Superior temporal gyrus (tissue), 1 donor: ENCODE measurements around the gene SUN3.

Source experiments
- DNase-seq: peaks from one replicate; pipeline ENCODE4 v3.0.0-alpha.2; 2016; ENCODE audit errors: extremely low spot score

SUN3 gene

DNA sequence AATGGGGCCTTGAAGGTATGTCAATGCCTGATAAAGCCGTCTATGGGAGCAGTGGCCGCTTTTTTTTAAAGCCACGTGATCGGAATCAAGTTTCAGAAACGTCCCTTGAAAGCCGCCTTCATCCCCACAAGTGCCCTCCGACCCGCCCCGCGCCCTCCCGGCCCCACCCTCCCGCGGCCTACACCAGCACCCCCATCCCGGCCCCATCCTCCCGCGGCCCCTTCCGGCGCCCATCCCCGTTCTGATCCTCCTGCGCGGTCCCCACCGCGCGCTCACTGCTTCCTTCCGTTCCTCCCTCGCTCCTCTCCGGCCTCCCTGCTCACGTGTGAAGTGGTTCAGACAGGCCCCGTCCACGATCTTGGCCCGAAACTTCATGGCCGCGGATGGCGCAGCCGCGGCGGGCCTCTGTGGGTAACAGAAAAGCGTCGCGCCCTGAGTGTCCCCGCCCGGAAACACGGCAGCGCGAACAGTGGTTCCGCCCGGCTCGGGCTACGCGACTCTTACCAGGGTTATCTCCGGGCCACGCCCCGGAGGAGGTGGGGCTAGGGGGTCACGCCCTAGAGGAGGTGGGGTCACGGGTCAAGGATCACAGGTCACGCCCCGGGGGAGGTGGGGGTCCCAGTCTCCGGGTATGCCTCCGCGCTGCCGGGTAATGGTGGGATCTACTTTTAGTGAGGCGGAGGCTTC is 49.6 kb downstream of the SUN3 start, which contains the start of gene HUS1:
Gene HUS1, minus strand, starts transcription at position 471 of the 687 bp plus-strand sequence. Its CDS starts 96 bp downstream, at position 375.
- DNase-seq, result peak; percentile 93

DNA sequence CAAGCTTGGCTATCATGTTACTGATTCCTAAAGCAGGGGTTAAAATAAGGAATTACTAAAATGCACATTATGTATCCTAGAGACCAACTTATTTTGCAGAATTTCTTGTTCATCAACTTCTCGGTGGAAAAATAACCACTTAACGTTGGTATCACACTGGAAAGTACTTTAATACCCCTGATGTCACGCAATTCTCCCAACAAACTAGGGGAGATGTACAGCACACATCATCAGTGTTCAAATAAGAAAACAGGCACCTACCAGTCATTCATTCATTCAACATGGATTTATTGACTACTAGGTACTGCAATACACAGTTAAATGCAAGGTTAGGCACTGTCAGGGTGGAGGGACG is 50.1 kb downstream of the SUN3 start:
- no peak for DNase-seq

DNA sequence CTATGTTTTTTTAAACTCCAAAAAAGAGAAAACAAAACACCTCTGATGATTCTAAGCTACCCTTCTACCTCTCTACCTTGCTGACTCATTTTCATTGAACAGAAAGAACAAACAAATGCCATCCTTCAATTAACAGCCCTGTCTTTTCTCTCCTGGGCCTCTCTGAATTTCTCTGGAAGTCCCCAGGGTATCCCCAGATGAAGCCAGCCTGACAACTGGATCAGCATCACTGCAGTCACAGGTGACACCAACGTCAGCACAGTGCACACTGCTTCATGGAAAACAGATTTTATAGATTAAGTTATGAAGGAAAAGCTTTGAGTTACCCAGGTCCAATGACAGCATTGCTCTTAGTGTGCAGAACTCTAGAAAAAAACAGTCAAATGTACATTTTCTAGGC is 55.2 kb downstream of the SUN3 start:
- DNase-seq, result no peak

DNA sequence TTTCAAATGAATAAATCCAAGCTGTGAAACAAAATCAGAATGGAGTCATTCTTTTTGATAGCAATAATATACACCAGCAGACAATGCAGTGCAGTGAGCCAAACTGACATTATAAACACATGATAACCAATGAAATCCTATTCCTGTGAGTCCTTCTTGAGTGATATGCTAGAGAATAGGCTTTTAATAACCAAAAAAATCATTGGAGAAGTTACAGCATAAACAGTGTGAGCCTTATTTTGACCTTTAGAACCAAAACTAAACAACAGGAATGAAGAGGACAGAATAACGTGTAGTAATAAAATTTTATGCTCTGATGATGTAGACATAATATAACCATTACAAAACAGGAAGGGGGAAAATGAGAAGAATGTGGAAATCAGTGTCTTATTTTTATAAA is 58.1 kb downstream of the SUN3 start:
- DNase-seq, result no peak

DNA sequence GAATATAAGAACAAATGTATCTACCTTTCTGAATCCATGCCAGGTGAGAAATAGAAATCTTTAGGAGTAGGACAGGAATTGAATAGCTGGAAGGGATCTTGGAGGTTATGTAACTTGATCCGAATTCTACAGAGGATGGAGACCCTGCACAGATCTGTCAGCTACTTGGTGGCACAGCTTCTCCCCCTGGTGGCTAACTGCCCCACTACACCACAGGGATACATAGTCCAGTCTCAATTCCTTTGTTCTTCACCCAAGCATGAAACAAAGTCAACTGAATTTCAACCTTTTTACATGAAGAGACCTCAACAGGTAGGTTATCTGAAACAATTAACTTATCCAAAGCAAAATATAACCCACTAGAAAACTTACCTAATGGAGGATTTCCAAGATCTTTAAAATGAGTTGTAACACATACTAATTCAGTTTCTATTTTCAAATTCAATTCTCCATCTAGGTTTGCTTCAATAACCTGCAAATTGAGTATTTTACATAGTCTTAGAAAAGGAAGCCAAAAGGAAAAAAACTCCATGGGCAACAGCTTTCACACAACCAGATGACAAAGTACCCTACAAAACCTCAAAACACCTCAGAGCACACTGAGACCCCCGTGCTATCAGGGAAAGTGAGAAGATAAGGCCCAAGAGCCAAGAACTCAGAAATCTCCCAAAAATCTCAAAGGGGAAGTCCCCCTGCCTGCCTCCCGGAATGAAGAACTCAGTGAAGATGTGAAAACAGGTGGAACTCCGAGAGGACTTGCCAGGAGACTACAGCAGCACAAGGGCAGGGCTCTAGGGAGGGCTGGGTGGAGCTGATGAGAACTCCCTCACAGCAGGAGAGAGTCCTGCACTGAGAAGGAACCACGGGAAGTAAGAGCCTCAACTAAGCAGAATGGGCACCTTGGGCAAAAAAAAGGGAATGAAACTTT is 59.8 kb downstream of the SUN3 start:
- peak; percentile 75 for DNase-seq

DNA sequence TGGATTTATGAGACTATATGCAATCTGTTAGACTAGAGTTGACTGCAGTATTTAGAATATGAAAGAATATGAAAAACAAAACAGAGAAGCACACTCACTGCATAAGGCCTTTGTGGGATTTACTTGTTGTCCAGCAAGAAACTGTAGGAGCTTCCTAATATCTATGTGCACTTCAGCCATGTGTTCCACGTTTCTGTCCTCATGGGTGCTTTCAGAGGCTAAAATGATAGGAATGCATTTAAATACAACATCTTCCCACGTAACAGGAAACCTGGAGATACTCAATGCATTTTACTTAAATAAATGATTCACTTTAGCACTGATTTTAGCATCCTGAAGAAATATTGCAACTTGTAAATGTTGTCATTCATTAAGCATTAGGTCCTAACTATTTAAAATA is 61.2 kb downstream of the SUN3 start:
- DNase-seq, result no peak

DNA sequence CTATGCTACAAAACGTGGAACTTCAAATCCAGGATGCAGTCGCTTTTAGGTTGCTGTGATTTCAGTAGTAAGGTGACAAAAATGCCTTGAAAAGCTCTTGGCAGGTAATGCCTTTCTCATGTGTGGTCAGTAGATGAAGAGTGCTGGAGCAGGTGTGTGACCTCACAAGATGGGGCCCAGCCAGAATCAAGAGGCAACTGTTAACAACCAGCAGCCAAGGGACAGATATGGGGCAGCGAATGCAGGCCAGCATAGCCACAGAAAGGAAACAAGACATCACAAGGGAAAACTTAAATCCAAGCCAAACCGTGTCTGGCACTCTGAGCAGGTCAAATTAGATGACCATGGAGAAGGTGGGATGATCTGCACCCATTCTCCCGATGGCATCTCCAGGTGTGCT is 61.8 kb downstream of the SUN3 start:
- DNase-seq, result no peak

DNA sequence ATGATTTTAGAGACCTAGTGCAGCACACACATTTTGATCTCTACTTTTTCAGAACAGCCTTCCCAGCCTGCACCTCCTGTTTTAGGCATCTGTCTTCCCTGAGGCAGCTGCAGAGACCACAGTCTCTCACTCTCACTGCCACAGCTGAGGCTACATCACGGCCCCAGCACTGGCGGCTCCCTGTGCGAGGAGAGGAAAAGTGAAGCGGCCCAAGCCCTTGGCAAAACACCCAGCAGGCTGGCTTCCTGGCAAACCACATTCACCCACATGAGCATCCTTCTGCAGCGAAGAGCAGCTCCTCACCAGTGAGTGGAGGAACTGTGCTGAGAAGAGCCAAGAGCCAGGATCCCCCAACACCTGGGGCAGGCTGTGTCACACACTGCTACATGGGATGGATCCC is 63.5 kb downstream of the SUN3 start:
- no peak for DNase-seq

DNA sequence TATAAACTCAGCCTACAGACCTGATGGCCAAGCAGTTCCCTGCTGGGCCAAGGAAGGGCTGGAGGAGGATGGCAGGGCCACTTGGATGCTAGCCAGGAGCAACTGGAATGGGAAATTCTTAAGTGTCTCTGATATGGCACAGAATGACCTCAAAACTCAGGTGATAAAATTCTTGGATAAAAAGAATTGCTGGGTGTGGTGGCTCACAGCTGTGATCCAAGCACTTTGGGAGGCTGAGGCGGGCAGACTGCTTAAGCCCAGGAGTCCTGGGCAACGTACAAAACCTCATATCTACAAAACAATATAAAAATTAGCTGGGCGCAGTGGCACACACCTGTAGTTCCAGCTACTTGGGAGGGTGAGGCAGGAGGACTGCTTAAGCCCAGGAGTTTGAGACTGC is 66.6 kb downstream of the SUN3 start:
- no peak for DNase-seq

DNA sequence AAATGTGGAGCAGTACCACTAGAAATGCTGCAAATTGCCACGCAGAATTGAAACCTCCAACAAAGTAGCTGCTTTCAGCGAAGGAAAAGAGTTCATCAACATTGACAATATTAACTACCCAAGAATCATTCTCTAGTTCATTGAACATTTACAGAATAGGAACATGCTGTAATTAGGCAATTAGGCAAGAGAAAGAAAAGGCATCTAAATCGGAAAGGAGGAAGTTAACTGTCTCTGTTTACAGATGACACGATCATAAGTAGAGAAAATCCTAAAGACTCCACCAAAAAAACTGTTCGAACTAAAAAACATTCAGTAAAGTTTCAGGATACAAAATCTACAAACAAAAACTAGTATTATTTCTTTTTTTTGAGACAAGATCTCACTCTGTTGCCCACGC is 71.8 kb downstream of the SUN3 start:
- DNase-seq, result no peak

DNA sequence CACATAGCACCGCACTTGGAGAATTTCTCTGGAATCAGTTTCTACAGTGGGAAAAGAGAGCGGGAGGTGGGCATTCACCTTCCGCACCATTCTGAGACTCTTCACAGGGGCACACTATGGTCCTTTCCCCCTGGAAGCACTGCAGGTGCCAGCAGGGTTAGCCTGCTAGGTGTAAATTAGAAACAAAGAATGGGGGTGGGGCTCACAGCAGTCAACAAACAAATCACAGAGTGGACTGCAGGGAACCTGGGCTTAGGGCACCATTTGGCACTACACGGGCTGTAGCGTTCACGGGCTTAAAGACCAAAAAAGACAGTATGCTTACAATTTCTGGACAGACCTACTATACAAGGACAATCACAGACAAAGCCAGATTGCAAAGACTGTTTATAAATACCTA is 72.7 kb downstream of the SUN3 start:
- DNase-seq, result no peak

DNA sequence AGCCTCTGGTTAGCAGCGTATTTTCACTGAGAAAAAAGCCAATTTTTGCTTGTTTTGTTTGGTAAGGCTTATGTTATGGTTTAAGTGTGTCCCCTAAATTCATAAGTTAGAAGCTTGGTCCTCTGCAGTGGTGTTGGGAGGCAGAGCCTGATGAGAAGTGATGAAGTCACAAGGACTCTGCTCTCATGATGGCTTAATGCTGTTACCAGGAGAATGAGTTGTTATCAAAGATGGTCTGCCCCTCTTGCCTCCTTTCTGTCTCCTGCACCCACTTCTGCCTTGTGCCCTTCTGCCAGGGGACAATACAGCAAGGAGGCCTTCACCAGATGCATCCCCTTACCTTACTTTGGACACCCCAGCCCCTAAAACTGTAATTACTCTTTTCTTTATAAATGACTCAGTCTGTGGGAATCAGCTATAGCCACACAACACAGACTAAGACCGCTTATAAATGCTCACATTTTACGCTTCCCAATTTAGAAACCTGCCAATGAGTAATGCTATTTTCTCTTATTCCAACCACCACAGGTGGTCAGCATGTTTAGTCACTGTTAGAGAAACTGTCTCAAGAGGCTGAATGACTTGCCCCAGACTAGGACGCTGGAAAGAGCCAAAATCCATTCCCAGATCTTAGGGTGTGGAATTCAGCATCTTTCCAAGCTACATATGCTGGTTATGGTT is 74.5 kb downstream of the SUN3 start:
- DNase-seq, result no peak

DNA sequence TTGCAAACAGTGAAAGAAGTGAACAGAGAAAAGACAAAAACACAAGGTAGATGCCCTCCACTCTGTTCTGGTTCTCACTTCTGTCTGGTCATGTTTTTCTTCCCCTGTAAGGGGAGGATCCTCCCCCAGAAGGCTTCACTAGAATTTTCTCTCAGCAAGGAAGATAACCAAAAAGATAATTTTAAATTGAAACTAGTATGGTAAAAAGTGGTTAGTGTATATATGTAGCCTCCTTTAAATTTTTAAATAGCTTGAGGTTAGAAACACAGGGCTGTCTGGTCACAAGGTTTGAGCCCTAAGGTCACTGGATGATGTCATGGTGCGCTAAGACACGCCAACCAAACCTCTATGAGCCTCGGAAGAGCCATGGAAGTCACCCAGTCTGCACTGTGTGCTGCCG is 75.1 kb downstream of the SUN3 start:
- no peak for DNase-seq

DNA sequence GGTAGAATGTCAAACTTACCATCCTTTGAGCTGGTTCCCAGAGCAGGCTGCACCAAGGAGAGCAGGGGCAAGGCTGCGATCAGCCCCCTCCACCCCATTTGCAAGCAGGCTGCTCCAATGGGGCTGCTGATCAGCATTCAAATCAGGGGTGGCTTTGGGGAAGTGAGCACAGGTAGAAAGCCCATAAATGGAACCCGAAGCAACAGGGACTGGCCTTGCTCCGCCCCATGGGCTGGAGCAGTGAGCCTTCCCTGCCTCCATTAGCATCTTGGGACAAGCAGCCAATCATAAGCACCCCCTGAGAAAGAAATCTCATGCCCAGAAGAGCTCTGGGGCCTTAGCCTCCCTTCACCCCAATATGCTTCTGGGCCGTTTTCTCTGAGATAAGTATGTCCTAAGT is 76.7 kb downstream of the SUN3 start:
- DNase-seq, result no peak

DNA sequence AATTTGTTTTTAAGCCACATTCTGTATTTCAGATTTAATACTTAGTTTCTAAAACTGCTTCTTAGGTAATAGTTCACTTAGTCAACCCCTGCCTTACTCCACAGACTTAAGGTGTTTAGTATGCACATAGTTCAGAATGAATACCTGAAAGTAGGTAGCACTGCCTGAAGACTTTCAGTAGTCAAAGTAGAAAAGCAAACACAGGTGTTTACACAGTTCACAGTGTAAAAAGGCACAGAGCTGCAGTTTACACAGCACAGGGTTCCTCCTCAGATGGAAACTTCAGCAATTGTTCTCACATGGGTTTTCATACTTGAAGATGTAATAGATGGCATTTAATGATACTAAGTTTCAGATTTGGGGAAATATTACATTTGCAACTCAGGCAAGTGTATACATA is 77.5 kb downstream of the SUN3 start:
- DNase-seq, result no peak

DNA sequence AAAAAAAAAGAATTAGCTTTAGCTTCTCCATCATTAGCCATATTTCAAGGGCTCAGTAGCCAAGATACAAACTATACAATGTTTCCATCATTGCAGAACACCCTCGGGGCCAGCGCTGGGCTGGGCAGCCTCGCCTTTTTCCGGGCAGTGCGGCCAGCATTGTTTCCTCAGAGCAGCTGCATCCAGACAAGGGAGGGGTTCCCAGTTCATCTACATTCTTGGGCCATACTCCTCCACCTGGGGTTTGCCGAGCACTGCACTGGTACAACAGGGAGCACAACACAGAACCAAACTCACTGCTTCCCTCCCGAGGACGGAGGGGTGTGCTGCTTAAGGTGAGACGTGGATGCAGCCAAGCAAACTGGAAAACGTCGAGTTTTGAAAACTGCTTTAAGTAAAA is 78.2 kb downstream of the SUN3 start:
- DNase-seq, result no peak

DNA sequence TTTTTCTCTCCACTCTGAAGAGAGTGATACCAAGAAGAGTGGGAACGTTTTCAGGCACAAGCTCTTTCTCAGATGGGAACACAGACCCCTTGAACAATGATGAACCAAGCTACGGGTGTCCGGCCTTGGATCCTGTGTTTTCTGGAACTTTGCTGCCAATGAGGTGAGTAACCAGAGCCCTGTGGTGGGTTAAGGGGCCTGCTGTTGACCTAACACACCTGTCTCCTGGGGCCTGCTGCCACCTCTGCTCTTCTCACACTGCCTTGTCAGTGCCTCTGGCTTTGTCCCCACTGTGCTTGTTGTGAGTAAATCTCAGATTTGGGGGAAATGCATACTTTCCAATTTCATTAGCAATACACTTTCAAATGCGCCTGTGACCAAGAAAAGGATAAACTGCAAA is 79.2 kb downstream of the SUN3 start:
- DNase-seq, result no peak

DNA sequence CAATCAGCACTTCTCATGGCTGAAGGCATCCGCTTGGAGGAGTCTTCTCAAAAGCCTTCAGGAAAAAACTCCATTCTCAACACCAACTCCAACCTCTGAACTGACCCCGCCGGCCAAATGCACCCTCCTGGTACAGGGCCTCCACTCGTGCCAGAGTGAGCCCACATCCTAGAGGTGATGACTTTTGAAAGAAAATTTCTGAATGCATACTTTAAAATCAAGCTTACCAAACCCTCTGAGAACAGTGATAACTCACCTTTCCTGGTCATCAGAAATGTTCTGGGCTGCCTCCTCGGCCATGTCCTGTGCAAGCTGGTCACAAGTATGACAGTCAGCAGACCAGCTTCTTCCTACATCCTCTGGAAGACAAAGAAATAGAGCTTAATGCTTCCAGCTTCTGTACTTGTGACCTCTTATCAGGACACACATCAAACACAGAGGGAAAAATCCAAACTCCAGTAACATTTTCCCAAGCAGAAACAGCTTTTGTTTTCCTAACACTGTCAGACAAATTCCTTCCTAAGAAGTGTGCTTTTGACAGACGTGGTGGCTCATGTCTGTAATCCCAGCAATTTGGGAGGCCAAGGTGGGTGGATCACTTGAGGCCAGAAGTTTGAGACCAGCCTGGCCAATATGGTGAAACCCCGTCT is 80.6 kb downstream of the SUN3 start, which contains the start of gene PKD1L1:
Gene PKD1L1, minus strand, starts transcription at position 326 of the 650 bp plus-strand sequence. Its CDS starts 26 bp downstream, at position 300.
- no peak for DNase-seq

DNA sequence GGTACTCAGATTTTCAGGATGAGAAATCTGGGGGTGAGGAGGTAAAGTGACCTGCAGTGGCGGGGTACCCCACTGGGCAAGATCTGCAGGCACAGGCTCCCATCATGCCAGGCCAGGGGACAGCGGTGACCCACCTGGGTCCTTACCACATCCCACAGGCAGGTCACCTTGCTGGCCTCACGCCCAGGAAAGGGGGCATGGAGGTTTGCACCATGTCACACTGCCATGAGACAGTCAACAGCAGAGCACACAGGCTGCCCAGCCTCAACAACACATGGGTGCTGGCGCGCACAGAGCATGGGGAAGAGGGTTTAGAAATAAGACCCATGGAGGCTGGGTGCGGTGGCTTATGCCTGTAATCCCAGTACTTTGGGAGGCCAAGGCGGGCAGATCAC is 81.6 kb downstream of the SUN3 start:
- no peak for DNase-seq

DNA sequence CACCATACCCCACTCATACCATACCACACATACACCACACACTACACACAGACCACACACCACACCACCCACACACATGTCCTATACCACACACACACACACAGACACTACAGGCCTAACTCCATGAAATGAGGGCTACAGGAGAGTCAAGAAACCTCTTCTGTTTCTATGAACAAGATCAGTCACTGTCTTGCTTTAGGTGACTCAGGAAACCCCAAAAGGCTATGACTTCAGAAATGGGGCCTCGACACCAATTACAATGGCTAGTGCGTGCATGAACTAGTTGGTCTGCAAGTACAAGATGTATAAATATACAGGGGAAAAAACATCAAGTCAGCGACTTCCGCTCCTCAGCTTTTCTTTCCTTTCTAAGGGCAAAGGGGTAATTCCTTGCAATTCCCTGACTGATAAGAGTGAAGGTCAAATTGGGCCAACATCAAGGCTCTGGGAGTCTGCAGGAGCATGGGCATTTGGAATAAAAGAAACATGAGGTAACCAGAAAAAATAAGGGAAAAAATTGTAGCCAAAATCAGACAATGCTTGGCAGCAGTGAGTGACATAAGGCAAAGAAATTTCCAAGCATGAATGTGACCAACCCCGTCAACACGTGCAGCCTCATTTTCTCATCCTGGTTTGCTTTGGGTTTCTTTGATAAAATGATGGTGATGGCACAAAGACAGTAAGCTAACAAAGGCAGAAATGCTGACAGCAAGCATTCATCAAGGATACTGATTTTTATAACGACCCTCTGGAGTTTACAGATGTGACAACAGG is 82.1 kb downstream of the SUN3 start:
- DNase-seq, result no peak
